HG03103 (cell line): Measurements from ENCODE around the gene GTF2IRD2.
A peak's percentile ranks its signal among the peaks of the same experiment; 100 is the strongest.
"Not testable (repeated sequence)": the region's sequence is repeated elsewhere in the genome, so short reads cannot be mapped to it uniquely, and the experiment has no call there.

Experiments
- ATAC-seq: cut with Tn5 transposase; IDR thresholded peaks from one replicate; pipeline ENCODE4 v1.9.1; 2021; ENCODE audit warnings: low read depth; ENCODE audit not compliant: unreplicated experiment

The GTF2IRD2 gene

DNA sequence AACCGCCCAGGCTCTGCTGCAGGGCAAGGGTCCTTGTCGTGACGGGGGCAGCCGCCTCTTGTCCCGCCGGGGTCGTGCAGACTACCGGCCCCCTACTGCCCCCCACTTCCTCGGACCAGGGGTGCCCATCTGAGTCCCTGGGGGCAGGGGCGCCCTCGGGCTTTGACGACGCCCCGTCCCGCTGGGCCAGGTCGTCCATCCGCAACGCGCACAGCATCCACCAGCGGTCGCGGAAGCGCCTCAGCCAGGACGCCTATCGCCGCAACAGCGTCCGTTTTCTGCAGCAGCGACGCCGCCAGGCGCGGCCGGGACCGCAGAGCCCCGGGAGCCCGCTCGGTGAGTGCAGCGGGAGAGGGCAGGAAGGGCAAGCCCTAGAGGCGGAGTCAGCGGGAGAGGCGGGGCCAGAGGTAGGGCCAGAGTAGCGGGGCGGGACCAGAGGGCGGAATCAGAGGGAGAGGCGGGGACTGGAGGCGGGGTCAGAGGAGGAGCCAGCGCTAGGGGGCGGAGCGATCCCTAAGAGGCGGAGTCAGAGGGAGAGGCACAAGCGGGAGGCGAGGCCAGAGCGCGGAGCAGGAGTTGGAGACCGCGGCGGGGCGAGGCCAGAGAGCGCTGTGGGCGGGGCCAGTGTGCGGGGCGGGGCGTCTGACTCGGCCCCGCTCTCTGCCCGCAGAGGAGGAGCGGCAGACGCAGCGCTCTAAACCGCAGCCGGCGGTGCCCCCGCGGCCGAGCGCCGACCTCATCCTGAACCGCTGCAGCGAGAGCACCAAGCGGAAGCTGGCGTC lies 62.8 kb downstream of the GTF2IRD2 start:
- peak; percentile 79 for ATAC-seq

- ATAC-seq: not testable (repeated sequence)
Measured at GRCh38 chr7:74783595-74783994, 67.8 kb downstream of the GTF2IRD2 start.

- not testable (repeated sequence) for ATAC-seq
Measured at GRCh38 chr7:74781746-74782145, 69.7 kb downstream of the GTF2IRD2 start.

DNA sequence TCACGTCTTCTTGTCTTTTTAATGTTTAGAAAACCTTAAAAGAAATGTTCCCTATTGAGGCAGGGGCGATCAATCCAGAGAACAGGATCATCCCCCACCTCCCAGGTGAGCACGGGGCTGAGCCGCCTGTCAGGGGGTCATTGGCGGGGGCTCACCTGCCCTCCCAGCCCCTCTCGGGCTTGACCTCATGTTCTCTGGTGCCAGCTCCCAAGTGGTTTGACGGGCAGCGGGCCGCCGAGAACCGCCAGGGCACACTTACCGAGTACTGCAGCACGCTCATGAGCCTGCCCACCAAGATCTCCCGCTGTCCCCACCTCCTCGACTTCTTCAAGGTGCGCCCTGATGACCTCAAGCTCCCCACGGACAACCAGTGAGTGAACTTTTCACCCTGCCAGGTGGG lies 72.4 kb downstream of the GTF2IRD2 start:
- ATAC-seq: not testable (repeated sequence)

- ATAC-seq: not testable (repeated sequence)
Measured at GRCh38 chr7:74775111-74775510, 76.3 kb downstream of the GTF2IRD2 start.

DNA sequence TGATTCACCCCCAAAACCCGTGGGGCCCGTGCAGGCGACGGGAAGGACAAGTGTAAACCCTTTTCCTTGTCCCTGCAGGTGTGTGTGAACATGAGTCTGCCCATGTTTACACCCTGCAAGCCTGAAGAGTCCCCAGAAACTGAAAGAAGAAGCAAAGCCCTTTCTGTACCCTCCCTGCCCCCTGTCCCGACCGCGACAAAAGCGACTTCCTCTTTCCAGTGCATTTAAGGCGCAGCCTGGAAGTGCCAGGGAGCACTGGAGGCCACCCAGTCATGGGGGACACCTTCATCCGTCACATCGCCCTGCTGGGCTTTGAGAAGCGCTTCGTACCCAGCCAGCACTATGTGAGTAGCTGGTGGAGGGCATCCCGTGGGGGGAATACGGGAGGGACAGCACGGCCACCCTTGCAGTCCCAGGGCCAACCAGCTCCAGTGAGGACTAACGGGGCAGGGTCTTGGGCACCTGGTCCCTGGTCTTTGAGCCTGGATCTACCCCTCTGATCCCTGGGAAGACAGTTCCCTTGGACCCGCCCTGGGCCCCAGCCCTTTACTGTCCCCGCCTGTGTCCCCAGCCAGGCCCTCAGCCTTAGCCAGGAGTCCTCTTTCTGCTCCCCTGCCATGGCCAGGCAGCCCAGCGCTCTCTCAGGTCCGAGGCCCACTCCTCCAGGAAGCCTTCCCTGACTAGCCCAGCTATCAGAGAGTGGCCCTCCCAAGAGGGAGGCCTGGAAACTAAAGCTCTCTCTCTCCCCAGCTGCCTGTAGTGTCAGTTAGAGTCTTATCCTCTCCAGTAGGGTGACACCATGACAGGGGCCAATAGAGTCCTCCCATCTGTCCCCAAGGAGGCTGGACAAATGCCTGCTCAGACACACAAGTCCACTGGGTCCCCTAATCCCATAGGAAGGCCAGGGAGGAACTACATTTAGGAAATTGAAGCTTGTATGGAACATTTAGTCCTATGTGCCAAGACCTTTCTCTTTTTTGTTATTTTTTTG lies 77.3 kb downstream of the GTF2IRD2 start, which contains the start of gene NCF1:
NCF1 (plus strand) TSS at position 252 of the 991 bp plus-strand sequence; CDS start at position 273, 21 bp downstream.
- peak; percentile 86 for ATAC-seq

DNA sequence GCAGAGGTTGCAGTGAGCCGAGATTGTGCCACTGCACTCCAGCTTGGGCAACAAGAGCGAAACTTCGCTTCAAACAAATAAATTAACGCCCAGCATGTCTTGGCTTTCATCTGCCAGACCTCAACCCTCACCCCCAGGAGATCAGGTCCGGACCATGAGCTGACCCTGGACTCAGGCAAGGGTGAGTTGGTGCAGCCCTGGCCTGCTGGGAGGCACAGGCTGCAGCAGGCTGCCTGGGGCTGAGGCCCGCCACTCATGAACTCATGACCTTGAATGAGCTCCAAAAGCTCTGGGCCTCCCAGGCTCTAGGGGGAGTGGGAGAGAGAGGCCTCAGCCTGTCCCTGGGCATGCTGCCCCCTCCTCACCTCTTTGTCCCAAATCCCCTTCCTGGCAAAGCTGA lies 79.3 kb downstream of the GTF2IRD2 start:
- ATAC-seq: not testable (repeated sequence)

- not testable (repeated sequence) for ATAC-seq
Measured at GRCh38 chr7:74770062-74770461, 81.3 kb downstream of the GTF2IRD2 start.

- not testable (repeated sequence) for ATAC-seq
Measured at GRCh38 chr7:74766991-74767390, 84.4 kb downstream of the GTF2IRD2 start.

GRCh38 chr7:74766509-74766908 lies 84.9 kb downstream of the GTF2IRD2 start:
- ATAC-seq: not testable (repeated sequence)

GRCh38 chr7:74765205-74765918 lies 86.0 kb downstream of the GTF2IRD2 start:
- ATAC-seq: not testable (repeated sequence)

GRCh38 chr7:74758982-74759381 lies 92.4 kb downstream of the GTF2IRD2 start:
- not testable (repeated sequence) for ATAC-seq

DNA sequence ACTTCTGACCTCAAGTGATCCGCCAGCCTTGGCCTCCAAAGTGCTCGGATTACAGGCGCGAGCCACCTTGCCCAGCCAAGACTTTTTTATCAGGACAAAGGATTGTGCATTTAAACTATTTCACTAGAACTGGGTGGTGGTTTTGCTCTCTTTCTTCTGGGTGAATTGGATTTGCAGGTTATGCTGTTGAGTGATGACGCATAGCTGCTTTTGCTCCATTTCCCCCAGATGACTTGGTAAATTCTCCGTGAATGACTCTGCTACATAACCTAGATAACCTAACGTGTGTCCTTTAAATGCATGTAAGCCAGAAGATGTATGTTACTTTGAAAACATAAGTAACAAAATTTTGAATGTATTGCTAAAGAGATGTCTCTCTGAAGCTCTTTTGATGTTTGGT lies 93.1 kb downstream of the GTF2IRD2 start:
- not testable (repeated sequence) for ATAC-seq

DNA sequence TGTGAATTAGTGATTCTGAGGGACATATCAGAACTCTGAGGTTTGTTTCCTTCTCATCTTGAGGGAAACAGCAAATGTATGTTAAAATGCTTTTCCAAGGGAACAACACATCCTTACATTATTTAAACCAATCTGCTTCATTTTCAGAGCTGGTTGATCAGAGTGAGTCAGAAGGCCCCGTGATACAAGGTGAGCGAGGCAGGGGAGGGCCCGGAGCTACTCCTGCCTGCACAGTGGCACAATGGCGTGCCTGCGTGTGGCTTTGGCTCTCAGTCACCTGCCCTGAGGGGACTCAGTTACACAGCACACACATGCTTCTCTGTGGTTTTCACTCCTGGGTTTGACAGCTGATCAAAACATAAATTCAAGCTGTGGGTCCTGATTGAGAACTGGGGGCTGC lies 94.7 kb downstream of the GTF2IRD2 start:
- not testable (repeated sequence) for ATAC-seq

DNA sequence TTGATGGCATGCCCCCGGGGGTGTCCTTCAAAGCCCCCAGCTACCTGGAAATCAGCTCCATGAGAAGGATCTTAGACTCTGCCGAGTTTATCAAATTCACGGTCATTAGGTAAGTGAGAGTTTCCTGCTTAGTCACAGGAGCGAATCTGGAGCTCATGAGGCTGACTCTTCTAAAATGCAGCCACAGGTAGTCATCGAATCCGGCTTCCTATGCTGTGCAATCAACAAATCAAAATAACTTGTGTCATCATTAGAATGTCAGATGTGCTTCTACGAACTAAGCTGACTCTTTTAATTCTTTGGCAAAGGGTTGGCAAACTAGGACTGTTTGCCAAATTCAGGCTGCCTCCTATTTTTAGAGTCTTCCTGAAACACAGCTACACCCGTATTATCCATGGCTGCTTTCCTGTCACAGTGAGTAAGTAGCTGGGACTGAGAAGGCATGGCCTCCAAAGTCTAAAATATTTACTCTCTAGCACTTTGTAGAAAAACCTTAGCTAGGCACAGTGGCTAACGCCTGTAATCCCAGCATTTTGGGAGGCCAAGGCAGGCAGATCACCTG lies 97.4 kb downstream of the GTF2IRD2 start:
- not testable (repeated sequence) for ATAC-seq
